Measurements from ENCODE around the gene CAMTA2.
"Not testable (repeated sequence)": the region's sequence is repeated elsewhere in the genome, so short reads cannot be mapped to it uniquely, and the experiment has no call there.

CAMTA2 gene, protein sequence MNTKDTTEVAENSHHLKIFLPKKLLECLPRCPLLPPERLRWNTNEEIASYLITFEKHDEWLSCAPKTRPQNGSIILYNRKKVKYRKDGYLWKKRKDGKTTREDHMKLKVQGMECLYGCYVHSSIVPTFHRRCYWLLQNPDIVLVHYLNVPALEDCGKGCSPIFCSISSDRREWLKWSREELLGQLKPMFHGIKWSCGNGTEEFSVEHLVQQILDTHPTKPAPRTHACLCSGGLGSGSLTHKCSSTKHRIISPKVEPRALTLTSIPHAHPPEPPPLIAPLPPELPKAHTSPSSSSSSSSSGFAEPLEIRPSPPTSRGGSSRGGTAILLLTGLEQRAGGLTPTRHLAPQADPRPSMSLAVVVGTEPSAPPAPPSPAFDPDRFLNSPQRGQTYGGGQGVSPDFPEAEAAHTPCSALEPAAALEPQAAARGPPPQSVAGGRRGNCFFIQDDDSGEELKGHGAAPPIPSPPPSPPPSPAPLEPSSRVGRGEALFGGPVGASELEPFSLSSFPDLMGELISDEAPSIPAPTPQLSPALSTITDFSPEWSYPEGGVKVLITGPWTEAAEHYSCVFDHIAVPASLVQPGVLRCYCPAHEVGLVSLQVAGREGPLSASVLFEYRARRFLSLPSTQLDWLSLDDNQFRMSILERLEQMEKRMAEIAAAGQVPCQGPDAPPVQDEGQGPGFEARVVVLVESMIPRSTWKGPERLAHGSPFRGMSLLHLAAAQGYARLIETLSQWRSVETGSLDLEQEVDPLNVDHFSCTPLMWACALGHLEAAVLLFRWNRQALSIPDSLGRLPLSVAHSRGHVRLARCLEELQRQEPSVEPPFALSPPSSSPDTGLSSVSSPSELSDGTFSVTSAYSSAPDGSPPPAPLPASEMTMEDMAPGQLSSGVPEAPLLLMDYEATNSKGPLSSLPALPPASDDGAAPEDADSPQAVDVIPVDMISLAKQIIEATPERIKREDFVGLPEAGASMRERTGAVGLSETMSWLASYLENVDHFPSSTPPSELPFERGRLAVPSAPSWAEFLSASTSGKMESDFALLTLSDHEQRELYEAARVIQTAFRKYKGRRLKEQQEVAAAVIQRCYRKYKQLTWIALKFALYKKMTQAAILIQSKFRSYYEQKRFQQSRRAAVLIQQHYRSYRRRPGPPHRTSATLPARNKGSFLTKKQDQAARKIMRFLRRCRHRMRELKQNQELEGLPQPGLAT

DNA sequence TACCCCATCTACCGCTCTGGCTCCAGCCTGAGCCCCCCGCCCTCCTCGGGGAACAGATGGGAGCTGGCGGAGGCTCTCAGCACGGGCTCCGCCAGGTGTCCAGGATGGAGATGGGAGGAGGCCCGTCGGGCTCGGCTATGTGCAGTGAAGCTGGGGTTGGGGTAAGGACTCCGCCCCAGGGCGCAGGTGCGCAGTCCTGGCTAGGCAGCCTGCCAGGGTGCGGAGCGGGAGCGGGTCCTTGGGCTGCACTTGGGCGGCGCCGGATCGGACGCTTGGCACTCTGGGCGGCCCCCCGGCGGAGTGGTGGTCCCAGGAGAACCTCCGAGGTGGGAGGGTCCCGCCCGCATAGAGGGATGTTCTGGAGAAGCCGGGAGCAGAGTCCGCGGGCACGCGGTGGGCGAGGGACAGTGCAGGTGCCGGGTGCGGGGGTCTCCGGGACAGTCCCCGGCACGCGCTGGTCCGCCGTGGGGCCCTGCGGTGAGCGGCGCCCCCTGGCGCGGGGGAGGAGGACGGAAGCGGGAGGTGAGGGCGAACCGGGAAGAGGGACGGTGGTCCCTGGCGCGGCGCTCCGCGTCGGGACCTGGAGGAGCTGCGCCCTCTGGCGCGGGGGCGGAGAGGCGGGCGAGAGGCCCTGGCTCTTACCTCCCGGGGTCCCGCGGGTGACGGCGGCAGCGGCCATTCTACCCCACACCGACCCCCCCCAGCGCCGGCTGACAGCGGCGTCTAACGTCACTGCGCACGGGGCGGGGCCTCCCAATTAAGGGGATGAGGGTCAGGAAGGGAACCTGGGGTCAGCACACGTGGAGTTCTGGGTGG lies at the start of gene CAMTA2:
Gene CAMTA2 (minus strand): TSS at position 725 of the 816 bp plus-strand sequence. CDS start 1,453 bp downstream, outside the sequence.
- peak; percentile 86 for DNase-seq

- DNase-seq = no peak
These were observed 47.8 kb upstream of the CAMTA2 start, which contains the start of gene SLC52A1 for GRCh38 chr17:5035315-5035714. Gene SLC52A1, minus strand, starts transcription at chr17:5035426. Its CDS starts 820 bp downstream, at chr17:5034606.

GRCh38 chr17:5034651-5035050 lies 47.2 kb upstream of the CAMTA2 start:
- DNase-seq = no peak

DNA sequence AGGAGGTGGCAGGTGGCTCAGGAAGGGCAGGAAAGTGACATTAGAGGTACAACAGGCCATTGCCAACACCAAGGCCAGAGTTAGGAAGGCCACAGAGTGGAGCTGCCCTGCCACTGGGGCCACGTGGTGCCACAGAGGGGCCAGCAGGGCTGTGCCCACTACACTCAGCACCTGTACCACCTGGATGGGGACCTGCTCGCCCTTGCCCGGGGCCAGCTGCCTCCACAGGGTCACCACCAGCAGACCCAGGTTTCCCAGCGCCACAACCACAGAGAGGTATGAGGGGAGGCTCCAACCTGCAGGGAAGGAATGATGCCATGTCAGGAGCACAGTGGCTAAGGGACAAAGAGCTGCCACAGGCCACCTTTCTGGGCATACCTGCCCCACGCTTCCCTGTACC lies 46.6 kb upstream of the CAMTA2 start:
- no peak for DNase-seq

DNA sequence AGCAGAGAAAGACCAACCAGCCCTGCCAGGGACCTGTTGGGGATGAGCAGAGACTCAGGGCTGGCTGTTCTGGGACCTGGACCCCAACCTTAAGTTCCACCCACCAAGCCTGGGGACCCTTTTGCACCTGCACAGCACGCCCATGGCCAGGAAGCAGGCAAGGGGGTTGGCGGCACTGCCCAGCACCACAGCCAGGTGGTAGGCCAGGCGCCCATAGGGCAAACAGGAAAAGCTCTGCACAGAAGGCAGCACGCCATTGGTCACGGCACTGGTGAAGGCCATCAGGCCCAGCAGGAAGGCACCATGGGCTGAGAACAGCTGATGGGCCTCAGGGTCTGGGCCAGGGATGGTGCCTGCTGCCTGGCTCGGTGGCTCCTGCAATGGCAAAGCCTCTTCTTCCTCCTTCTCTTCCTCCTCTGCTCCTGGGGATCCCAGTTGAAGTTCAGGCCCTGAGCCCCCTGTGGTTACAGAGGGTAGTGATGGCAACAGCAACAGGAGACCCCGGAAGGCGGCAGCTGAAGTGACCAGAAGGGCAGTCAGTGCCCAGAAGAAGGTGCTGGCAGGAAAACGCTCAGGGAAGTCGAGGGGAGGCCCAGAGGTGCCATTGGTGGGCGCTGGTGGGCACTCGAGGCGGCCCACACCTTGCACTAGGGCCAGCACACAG lies 46.0 kb upstream of the CAMTA2 start:
- no peak for DNase-seq

- no peak for DNase-seq
These were observed 45.4 kb upstream of the CAMTA2 start for GRCh38 chr17:5032865-5033264.

DNA sequence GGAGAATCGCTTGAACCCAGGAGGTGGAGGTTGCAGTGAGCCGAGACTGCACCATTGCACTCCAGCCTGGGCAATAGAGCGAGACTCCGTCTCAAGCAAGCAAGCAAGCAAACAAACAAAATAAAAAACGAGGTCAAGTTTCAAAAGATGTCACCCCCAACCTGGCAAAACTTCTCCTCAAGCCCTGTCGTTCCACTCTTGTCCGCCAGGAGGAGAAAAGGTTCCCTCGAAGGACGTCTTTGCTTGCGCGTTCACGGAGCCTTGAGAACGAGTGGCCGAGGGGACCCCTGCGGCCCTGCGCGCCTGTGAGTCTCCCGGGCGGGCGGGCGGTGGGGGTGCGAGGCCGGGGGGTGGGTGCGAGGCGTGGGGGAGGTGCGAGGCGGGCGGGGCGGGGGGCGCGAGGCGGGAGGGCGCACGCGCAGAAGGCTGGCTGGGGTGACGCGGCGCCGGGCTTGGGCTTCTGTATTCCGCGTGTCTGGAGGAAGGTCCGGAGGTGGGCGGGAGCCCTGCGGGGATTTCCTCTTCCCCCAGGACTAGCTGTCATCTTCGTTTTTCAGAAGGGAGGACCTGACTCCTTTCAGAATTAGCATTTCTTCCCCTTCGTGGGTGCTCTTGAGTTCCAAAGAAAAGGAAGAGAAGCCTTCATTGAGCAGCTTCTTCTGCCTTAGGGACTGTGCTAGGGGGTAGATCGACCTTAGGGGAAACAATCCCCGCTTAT lies 44.0 kb upstream of the CAMTA2 start:
- DNase-seq = peak; percentile 69

- DNase-seq = not testable (repeated sequence)
These were observed 42.7 kb upstream of the CAMTA2 start for GRCh38 chr17:5030168-5030567.

GRCh38 chr17:5027916-5028315 lies 40.4 kb upstream of the CAMTA2 start:
- no peak for DNase-seq

GRCh38 chr17:5027299-5027698 lies 39.8 kb upstream of the CAMTA2 start:
- DNase-seq = no peak

- no peak for DNase-seq
These were observed 37.1 kb upstream of the CAMTA2 start for GRCh38 chr17:5024604-5025003.

GRCh38 chr17:5023588-5024147 lies 36.2 kb upstream of the CAMTA2 start:
- no peak for DNase-seq

DNA sequence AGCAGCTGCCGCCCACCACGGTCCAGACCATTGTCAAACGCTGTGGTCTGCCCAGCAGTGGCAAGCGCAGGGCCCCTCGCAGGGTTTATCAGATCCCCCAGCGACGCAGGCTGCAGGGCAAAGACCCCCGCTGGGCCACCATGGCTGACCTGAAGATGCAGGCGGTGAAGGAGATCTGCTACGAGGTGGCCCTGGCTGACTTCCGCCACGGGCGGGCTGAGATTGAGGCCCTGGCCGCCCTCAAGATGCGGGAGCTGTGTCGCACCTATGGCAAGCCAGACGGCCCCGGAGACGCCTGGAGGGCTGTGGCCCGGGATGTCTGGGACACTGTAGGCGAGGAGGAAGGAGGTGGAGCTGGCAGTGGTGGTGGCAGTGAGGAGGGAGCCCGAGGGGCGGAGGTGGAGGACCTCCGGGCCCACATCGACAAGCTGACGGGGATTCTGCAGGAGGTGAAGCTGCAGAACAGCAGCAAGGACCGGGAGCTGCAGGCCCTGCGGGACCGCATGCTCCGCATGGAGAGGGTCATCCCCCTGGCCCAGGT lies 34.8 kb upstream of the CAMTA2 start:
- no peak for DNase-seq

GRCh38 chr17:5020502-5021023 lies 33.1 kb upstream of the CAMTA2 start:
- no peak for DNase-seq

- DNase-seq = no peak
These were observed 32.0 kb upstream of the CAMTA2 start for GRCh38 chr17:5019475-5019956.

DNA sequence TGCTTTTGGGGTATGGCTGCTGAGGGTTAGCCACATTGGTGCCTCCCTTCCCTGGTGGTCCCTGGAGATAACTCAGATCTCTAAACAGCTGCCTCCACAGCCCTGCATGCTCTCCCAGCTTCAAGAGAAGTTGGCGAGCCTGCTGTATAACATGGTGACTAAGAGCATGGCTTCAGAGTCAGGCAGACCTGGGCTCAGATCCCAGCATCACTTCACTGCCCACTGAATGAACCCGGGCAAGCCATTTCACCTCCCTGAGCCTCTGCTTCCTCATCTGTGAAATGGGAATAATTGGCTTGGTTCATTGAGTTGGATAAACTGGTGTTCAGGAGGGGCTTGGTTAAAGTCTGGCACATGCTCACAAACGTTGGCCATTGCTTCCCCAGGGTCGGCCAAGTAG lies 26.9 kb upstream of the CAMTA2 start:
- no peak for DNase-seq

DNA sequence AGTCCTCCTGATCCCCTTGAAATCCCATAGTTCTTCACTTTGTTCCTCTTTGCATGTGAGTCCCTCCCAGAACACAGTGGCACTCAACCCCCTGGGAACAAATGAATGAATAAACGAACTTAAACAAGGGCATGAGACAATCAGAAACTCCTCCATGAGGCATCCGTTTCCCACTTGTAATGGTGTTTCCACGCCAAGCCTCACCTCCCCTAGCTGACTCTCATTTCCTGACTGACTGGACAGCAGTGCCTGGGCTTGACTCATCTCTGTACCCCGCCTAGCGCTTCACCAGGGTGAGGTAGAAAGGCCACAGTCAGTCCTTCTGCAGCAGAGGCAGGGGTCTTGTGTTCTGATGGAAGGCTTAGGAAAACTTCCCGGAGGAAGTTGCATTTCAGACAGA lies 24.5 kb upstream of the CAMTA2 start:
- no peak for DNase-seq

- DNase-seq = no peak
These were observed 15.9 kb upstream of the CAMTA2 start for GRCh38 chr17:5003214-5003867.

GRCh38 chr17:5002121-5002788 lies 14.8 kb upstream of the CAMTA2 start:
- DNase-seq = no peak
